ENCODE data around the gene HTR7. TPM values are rescaled to one million over a fixed set of nuclear protein-coding genes. Genes with fewer than 3 reads are reported as not detected.

Gene HTR7
- total and polyA plus RNA-seq, 2 of the 8 experiments (the other 6 are each of a cell fraction or from before 2014, with no cell fraction given) = 22.9 to 24.6 TPM

DNA sequence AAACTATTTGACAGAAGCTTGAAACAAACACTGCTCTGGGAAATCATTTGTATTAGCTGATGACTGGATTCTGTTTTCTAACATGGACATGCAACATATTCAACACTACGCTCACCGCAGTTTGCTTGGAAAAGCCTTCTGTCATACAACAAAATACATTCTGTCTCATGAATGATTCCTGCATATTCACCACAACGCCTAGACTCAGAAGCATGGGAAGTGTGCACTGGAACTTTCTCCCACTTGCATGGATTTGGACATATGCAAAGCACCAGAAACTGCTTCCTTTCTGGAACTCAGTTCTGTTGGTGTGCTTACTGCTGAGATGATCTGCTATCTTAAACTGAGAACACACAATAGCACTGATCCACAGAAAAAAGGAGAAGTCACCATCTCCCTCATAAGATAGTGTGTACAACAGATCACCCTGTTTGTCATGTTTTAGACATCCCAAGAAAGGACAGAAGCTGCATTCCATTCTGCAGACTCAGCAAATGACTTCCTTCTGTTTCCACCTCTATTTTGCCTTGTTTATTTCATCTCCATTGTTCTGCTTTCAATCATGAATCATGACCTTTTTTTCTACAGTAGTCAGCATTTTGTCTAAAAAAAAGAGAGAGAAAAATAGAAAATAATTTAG, 115.8 kb downstream of the HTR7 start:
- no peak overlapping the region for H2BK5ac ChIP-seq (ENCODE audit: low read depth, low read length)
- H4K5ac ChIP-seq (ENCODE audit: insufficient read length, low read depth, low read length) = no peak overlapping the region
- CTCF ChIA-PET (ENCODE audit: partially characterized antibody) = interaction anchor here (1.2 to 2.2 kb wide), 3 partner anchors 9 to 169 kb away, joined by 3 to 7 read pairs (median 3); no protein-coding TSS in a partner anchor
- no peak overlapping the region for H3K4me3 ChIP-seq (ENCODE audit: extremely low read depth in 1 of 4, insufficient read depth in 2 of 4, low read depth in 3 of 4, low read length in 4 of 4)
- no peak overlapping the region for H2AFZ ChIP-seq (ENCODE audit: low read length)
- no peak overlapping the region for H3K4ac ChIP-seq (replicated peaks; ENCODE audit: insufficient read length, low read depth, low read length)
- no peaks in the 10 kb centered on the region for H3K27me3 ChIP-seq (replicated peaks in 1 of 4; ENCODE audit: control insufficient read depth in 3 of 4, extremely low read depth in 1 of 4, insufficient read depth in 3 of 4, low read length in 3 of 4)
- no peak overlapping the region for H2BK20ac ChIP-seq (ENCODE audit: low read length)
- no peak overlapping the region for H3K14ac ChIP-seq (ENCODE audit: insufficient read length)
- no peak overlapping the region for H3K18ac ChIP-seq (ENCODE audit: extremely low read depth, low read length)
- POLR2A ChIA-PET (ENCODE audit: partially characterized antibody) = no interaction called here
- H3K9ac ChIP-seq (replicated peaks in 1 of 4; ENCODE audit: extremely low read depth in 1 of 4, low read depth in 3 of 4, low read length in 3 of 4) = no peak overlapping the region
- H3K79me2 ChIP-seq (ENCODE audit: control insufficient read depth in 1 of 2, insufficient read depth in 2 of 2, low read length in 2 of 2) = no peaks in the 10 kb centered on the region; a peak in 1 of 4 replicates
- H3K9me3 ChIP-seq (ENCODE audit: insufficient read depth in 2 of 2, low read depth in 1 of 2, low read length in 1 of 2) = no peaks in the 10 kb centered on the region
- no peak overlapping the region for H3K4me2 ChIP-seq (ENCODE audit: insufficient read depth in 1 of 2, low read depth in 2 of 2, low read length in 2 of 2)
- DNase-seq (ENCODE audit: low read depth in 1 of 2, low spot score in 2 of 2) (no peak), FAIRE-seq (no peak)
- no peaks in the 10 kb centered on the region for H4K20me1 ChIP-seq (replicated peaks in 1 of 2; ENCODE audit: control insufficient read depth in 1 of 2, insufficient read depth in 2 of 2, low read length in 2 of 2)
- no peak overlapping the region for H2BK120ac ChIP-seq (replicated peaks; ENCODE audit: low read depth, low read length)
- H3K4me1 ChIP-seq (replicated peaks in 1 of 4; ENCODE audit: control insufficient read depth in 3 of 4, insufficient read depth in 4 of 4, low read length in 3 of 4) = no peaks in the 10 kb centered on the region
- H3K23me2 ChIP-seq (ENCODE audit: low read depth, low read length) = no peaks in the 10 kb centered on the region
- H4K91ac ChIP-seq (replicated peaks; ENCODE audit: insufficient read length, low read length) = no peak overlapping the region
- H4K8ac ChIP-seq (ENCODE audit: extremely low read depth, insufficient read depth, low read length) = no peak overlapping the region
- no peak overlapping the region for H2BK15ac ChIP-seq (ENCODE audit: low read length)
- no peak overlapping the region for H3K27ac ChIP-seq (ENCODE audit: low read depth, low read length)
- no peak overlapping the region for H3K23ac ChIP-seq (ENCODE audit: insufficient read length)
- H3K36me3 ChIP-seq (ENCODE audit: control insufficient read depth in 2 of 4, insufficient read depth in 4 of 4, low read length in 3 of 4) = peaks cover 0 to 4% (median 0%) of the 10 kb centered on the region in 4 experiments; a peak in 1 of 8 replicates
- H2AK5ac ChIP-seq (ENCODE audit: low read depth, low read length) = no peak overlapping the region
- H2BK12ac ChIP-seq (ENCODE audit: low read depth, low read length) = no peak overlapping the region
- no peaks in the 10 kb centered on the region for H3K79me1 ChIP-seq (ENCODE audit: low read depth, low read length)
- TF ChIP-seq SRF (IDR thresholded peaks at IDR 0.05; ENCODE audit: low read depth, low read length) (no peak), MAFK (IDR thresholded peaks at IDR 0.05; ENCODE audit: low read depth, low read length) (peak; percentile 64; the same call in 1 of the 2 replicates)
- 91% methylated on average over 3 of the region's 3 CpGs; no CpG with 5 or more reads in 1 of the 2 experiments for WGBS, 2 experiments (ENCODE audit: extremely low coverage in 1 of 2, insufficient coverage in 1 of 2, insufficient read length in 1 of 2, insufficient replicate concordance in 2 of 2, low coverage in 1 of 2, low lambda C conversion rate in 2 of 2, missing lambda C conversion rate in 1 of 2)
- H3K56ac ChIP-seq (replicated peaks; ENCODE audit: insufficient read length, low read depth, low read length) = no peak overlapping the region
